ENCODE data around the gene SPTB. TPM values are rescaled to one million over a fixed set of nuclear protein-coding genes. Genes with fewer than 3 reads are reported as not detected.

SPTB gene
- total RNA-seq, 4 donors from 2014 or later, result 0.17 to 7.5 (median 1.1) TPM

DNA sequence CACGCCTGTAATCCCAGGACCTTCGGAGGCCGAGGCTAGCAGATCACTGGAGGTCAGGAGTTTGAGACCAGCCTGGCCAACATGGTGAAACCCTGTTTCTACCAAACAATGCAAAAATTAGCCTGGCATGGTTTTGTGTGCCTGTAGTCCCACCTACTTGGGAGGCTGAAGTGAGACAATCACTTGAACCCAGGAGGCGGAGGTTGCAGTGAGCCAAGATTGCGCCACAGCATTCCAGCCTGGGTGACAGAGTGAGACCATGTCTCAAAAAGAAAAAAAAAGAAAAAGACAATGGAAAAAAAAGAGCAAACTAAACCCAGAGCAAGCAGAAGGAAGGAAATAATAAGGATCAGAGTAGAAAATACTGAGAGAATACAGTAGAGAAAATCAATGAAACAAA lies 39.9 kb upstream of the SPTB start:
- TF ChIP-seq, protein P1, sequence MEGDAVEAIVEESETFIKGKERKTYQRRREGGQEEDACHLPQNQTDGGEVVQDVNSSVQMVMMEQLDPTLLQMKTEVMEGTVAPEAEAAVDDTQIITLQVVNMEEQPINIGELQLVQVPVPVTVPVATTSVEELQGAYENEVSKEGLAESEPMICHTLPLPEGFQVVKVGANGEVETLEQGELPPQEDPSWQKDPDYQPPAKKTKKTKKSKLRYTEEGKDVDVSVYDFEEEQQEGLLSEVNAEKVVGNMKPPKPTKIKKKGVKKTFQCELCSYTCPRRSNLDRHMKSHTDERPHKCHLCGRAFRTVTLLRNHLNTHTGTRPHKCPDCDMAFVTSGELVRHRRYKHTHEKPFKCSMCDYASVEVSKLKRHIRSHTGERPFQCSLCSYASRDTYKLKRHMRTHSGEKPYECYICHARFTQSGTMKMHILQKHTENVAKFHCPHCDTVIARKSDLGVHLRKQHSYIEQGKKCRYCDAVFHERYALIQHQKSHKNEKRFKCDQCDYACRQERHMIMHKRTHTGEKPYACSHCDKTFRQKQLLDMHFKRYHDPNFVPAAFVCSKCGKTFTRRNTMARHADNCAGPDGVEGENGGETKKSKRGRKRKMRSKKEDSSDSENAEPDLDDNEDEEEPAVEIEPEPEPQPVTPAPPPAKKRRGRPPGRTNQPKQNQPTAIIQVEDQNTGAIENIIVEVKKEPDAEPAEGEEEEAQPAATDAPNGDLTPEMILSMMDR (IDR thresholded peaks at IDR 0.05; ENCODE audit: low read depth), result no peak

DNA sequence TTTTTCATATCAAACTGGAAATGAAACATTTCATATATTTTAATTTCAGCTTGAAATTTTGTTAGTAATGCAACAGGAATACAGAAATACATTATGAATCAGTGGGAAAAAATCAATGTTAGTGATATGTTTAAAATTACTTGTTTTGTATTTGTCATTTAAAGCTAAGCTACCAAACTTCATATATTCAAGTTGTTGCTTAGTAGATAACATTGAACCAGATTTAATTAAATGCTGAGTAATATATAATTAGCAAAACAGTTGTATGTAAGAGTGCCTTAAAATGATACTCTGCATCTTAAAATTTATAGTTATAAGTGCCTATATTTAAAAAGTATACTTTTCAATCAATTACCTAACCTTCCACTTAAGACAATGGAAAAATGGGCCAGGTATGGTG lies 39.5 kb upstream of the SPTB start:
- TF ChIP-seq, protein P1 (IDR thresholded peaks at IDR 0.05; ENCODE audit: low read depth), result no peak

DNA sequence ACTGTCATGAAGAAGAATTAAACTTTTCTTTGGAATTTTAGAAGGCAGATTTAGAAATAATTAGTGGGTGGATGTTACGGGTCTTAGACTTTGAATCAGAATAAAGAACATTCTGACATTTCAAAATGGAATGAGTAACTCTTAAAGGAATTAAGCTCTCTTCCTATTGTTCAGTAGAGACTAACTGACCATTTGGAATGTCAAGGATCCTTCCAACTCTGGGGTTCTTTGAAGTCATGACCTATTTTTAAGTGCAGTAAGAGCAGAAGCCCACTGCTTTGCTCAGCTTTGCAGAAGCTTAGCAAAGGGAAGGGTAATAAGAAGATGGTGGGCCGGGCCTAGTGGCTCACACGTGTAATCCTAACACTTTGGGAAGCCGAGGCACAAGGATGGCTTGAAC lies 38.5 kb upstream of the SPTB start:
- TF ChIP-seq, protein P1 (IDR thresholded peaks at IDR 0.05; ENCODE audit: low read depth), result no peak

DNA sequence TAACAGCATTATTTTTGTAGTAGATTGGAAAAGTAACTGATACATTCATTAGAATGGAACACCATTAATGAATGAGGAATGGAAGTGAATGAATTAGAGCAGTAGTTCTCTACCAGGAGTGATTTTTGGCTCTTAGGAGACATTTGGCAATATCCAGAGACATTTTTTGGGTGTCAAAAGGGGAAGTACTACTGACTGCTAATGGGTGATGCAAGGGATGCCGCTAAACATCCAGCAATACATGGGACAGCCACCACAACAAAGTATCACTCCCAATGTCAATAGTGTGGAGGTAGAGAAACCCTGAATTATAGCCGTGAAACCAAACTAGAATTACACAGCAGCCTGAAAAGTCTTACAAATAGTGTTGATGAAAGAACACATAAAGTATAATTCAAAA lies 36.1 kb upstream of the SPTB start:
- TF ChIP-seq, protein P1 (IDR thresholded peaks at IDR 0.05; ENCODE audit: low read depth), result no peak

DNA sequence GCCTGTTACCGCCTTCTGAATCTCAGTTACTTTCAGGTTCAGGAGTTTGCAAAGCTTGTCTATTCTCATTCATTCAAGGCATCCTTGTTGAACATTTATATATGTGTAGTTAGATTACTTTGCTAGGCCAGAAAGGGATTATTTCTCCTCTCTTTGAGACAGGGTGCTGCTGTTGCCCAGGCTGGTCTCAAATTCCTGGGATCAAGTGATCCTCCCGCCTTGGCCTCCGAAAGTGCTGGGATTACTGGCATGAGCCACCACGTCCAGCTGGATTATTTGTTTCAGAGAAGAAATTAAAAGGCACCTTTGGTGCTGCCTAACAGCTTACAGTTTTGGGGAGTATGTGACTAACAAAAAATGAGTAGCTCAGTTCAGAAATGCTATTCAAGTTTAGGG lies 35.3 kb upstream of the SPTB start:
- TF ChIP-seq, protein P1 (IDR thresholded peaks at IDR 0.05; ENCODE audit: low read depth), result no peak

DNA sequence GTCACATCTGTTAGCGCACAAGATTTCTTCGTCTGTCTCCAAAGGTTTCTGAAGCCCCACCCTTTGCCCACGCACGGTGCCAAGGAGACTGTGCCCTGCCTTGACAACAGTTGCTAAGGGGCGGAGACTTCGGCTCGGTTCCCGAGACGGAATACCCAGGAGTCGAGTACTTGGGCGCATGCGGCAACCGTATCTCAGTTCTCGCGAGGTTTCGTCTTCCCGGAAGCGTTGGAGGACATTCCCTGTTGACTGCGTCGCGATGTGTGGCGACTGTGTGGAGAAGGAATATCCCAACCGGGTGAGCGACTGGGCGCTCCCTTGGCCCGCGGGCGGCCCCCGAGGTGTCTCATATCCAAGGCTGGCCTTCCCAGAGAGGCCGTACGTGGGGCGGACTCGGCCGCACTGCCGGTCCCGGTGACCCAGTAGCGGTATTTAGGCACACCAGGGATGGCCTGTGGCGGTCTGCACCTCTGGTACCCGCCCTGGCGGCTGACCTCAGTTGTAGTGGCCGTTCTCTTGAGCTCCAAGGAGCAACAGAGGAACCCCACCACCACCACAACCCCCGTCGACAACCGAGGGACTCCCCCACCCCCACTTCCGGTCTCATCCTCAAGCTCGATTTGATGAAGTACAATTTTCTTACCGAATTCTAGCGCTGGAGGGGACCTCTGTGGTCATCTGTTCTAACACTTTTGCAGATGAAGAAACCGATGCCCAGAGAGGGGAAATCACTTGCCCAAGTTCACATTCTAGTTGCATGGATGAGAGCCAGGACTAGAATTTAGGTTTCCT lies 34.7 kb upstream of the SPTB start, which contains the start of gene CHURC1:
CHURC1 (plus strand) TSS at position 219 of the 792 bp plus-strand sequence; CDS start at position 260, 41 bp downstream.
- TF ChIP-seq, protein P1 (IDR thresholded peaks at IDR 0.05; ENCODE audit: low read depth), result no peak

DNA sequence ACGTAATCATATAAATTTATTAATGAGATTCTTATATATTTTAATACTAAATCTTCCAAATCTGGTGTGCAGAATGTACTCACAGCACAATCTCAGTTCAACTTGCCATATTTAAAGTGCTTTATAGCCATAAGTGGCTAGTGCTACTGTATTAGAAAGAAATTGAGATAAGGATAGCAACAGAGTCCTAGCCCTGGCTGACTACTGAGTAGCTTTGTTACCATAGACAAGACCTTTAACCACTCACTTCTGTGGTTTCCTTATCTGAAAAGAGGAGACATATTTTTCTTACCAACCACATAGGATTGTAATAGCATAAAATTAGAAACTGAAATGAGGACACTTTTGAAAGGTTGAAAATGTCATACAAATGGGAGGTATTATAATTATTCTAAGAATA lies 32.6 kb upstream of the SPTB start:
- TF ChIP-seq, protein P1 (IDR thresholded peaks at IDR 0.05; ENCODE audit: low read depth), result no peak

Data from subcutaneous adipose tissue (tissue), 4 donors.